IPS-18c (cell line): ENCODE measurements around the gene EFCAB6.

Source experiments
- H3K4me3 ChIP-seq: 2 replicates; pipeline ENCODE4 v1.7.0; 2013; ENCODE audit warnings: low read depth, mild to moderate bottlenecking, low read length, moderate library complexity; ENCODE audit not compliant: insufficient read depth
- H3K9me3 ChIP-seq: one replicate; pipeline ENCODE4 v1.6.1; 2013; ENCODE audit warnings: mild to moderate bottlenecking, low read length, moderate library complexity; ENCODE audit not compliant: control insufficient read depth, insufficient read depth

Gene EFCAB6

DNA sequence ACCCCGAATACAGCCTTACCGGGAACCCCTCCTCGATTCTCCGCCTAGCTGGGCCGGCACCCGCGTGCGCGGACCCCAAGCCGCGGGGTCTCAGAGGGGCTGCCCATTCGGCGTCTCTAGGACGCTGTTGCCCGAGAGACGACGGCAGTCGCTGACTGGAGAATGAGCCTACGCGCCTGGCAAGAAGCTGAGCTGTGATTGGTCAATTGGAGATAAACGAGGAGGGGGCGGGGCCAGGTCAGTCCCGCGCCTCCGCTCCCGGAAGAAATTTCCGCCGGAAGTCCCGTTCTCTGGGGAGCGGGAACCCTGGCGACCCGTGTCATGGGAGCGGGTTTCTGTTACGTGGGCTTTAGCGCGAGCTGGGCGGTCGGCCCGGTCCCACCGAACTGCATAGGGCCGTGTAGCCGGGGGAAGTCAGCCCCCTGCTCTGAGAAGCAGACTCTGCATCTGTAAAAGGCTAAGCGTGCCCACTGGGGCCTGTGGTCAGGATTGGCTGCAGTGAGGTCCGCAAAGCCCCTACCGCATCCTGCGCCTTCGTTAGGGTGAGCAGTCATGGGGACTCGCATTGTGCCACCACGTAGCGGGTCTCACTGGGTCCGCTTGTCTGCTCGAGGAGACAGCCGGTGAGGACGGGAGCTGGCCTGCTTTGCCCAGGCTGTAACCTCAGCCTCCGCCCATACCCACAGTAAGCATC is at the start of gene EFCAB6:
EFCAB6 (minus strand) TSS at position 157 of the 694 bp plus-strand sequence. CDS start 29,987 bp downstream, outside the sequence.
- Histone ChIP-seq H3K4me3 (peak within 1 kb of the TSS; percentile 89), H3K9me3 (no peaks in the 10 kb centered on the region)

GRCh38 chr22:43861529-43861928 is 49.4 kb upstream of the EFCAB6 start:
- Histone ChIP-seq H3K4me3 (peak overlapping the region; percentile 63), H3K9me3 (no peaks in the 10 kb centered on the region)

- Histone ChIP-seq H3K4me3 (peak overlapping the region; percentile 63; the same call in 1 of the 2 replicates), H3K9me3 (no peaks in the 10 kb centered on the region)
Observed at GRCh38 chr22:43860831-43861230, 48.7 kb upstream of the EFCAB6 start.

GRCh38 chr22:43860126-43860525 is 48.0 kb upstream of the EFCAB6 start:
- Histone ChIP-seq H3K4me3 (peak overlapping the region; percentile 6; the same call in 1 of the 2 replicates), H3K9me3 (no peaks in the 10 kb centered on the region)

- Histone ChIP-seq H3K4me3 (no peak overlapping the region), H3K9me3 (no peaks in the 10 kb centered on the region)
Observed at GRCh38 chr22:43859621-43860020, 47.5 kb upstream of the EFCAB6 start.

- Histone ChIP-seq H3K4me3 (no peak overlapping the region), H3K9me3 (no peaks in the 10 kb centered on the region)
Observed at GRCh38 chr22:43859176-43859575, 47.1 kb upstream of the EFCAB6 start.

- no peak overlapping the region; the same call in 1 of the 2 replicates for H3K4me3 ChIP-seq
- no peaks in the 10 kb centered on the region for H3K9me3 ChIP-seq
Observed at GRCh38 chr22:43858156-43858895, 46.2 kb upstream of the EFCAB6 start.

DNA sequence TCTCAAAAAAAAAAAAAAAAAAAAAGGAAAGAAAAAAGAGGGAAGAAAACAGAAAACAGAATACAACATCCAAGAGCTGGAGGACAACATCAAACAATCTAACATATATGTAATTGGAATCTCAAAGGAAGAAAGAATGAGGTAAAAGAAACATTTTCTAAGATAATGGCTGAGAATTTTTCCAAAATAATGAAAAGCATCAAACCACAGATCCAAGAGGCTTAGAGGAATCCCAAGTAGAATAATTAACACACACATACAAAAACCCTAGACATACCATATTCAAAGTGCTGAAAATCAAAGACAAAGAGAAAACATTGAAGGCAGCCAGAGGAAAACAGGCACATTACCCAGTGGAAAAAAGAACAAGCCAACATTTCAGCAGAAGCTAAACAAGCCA is 45.3 kb upstream of the EFCAB6 start:
- Histone ChIP-seq H3K4me3 (no peak overlapping the region), H3K9me3 (no peaks in the 10 kb centered on the region)

DNA sequence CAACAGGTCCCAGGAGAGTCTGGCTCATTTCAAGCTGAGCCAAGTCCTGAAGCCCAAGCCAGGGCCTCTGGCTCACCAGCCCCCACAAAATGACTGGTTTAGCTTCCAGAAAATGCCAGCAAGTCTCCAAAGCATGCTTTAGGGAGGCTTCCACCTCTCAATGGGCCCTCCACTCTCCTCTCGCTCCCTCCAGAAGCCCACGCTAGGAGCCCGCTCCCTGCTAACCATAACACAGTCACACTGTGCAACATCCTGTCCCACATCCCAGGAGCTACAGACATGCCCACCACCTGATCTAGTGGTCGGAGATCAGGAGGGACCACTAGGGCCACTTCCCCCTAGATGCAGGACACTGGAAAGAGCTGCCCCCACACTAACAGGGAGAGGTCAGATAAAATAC is 43.3 kb upstream of the EFCAB6 start:
- no peaks in the 10 kb centered on the region for H3K9me3 ChIP-seq
- no peak overlapping the region for H3K4me3 ChIP-seq

- H3K4me3 ChIP-seq, result no peak overlapping the region
- H3K9me3 ChIP-seq, result peaks cover under 1% of the 10 kb centered on the region
Observed at GRCh38 chr22:43854786-43855271, 42.7 kb upstream of the EFCAB6 start.

GRCh38 chr22:43854121-43854785 is 42.1 kb upstream of the EFCAB6 start:
- H3K9me3 ChIP-seq, result peaks cover 2% of the 10 kb centered on the region
- H3K4me3 ChIP-seq, result no peak overlapping the region

DNA sequence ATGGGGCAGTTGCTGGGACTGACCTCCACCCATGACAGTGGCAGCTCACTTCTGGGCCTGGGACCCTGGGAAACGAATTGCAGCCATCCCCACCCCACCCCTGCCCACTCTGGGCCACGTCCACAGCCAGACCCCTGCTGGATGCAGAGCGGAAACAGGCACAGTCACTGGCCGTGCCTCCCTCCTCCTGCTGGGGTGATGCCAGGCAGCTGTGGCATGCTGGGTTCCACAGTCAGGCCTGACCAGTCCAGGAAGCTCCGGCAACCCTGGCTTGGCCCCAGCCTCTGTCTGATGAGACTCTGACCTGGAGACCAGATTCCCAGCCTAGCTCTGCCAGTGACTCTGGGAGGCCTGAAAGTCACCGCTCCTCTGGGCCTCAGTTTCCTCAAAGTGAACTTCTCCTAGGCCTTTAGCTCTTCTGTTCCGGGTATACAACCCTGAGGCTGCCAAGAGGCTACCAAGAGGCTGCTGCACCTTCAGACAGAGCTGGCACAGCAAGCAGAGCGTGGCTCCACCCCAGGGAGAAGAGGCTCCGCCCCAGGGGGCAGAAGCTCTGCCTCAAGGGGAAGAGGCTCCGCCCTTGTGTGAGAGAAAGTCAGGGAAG is 41.3 kb upstream of the EFCAB6 start:
- no peak overlapping the region for H3K4me3 ChIP-seq
- peaks cover 2% of the 10 kb centered on the region for H3K9me3 ChIP-seq

DNA sequence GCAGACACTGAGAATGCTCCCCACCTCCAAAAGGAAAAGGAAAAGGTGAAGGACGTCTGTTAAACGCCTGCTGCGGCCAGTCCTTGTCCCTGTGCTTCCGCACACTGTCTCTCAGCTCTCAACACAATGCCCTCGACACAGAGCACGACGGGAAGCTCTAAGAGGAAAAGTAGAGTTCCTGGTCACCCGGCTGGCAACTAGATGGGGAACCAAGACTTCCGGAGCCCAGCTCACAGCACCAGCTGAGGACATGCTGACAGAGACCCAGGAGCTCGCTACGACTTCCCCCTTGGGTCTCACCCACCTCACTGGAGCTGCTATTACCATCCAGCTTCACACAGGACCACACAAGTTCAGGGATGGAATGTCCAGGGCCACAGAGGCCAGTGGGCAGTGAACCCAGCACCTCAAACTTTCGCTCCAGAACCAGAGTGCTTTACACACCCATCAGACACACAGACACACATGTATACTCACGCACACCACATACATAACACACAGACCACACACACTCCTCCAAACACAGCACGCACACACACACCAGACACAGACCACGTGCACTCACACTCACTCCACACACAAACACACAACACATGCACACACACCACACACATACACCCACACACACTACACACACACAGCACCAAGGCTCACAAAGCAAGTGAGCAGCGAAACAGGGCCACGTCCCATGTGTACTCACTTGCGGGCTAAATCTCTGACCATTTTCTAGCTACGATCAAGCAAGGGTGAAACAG is 40.6 kb upstream of the EFCAB6 start:
- no peak overlapping the region for H3K4me3 ChIP-seq
- peaks cover 2% of the 10 kb centered on the region for H3K9me3 ChIP-seq

GRCh38 chr22:43851979-43852307 is 39.8 kb upstream of the EFCAB6 start:
- Histone ChIP-seq H3K9me3 (peaks cover 2% of the 10 kb centered on the region), H3K4me3 (no peak overlapping the region)

DNA sequence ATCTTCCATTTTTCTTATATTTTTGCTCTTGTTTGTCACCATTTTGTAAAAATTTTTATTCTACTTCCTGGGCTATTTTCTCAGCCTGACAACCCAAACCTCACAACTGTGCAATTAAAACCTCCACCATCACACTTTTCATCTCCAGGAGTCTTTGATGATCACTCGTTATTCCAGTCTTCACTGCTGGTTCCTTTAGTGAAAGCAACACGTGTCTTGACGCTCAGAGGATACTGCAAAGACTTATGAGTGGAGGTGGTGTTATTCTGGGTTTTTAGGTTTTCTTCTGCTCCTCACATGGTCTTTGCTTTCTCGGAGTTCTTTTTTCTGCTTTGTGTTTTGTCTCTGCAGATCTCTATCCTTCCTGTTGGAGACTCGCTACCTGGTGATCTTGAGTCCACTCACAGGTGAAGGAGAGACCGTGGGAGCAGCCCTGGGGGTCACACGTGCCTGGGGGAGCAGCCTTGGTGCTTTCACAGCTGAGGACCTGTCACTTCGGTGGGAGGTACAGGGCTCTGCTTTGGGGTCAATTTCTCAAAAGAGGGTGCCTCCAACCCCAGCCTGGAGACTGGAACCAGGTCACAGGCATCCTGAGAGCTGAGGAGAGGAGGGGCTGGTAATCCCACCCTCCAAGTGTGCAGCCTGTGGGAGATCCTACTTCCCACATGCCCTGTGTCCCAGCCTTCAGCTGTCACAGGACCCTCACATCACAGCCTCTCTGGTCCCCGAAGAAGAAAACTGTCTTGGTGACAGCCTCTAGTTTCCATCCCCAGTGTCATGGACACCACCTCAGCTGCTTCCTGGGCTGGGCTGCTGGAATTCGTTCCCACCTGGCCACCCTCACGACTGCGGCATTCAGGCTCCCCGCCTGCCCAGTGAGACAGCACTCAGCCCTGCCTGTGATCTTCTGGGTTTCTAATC is 39.2 kb upstream of the EFCAB6 start:
- H3K9me3 ChIP-seq, result peaks cover 2% of the 10 kb centered on the region
- H3K4me3 ChIP-seq, result no peak overlapping the region

- Histone ChIP-seq H3K9me3 (peaks cover 2% of the 10 kb centered on the region), H3K4me3 (no peak overlapping the region)
Observed at GRCh38 chr22:43850529-43850928, 38.4 kb upstream of the EFCAB6 start.
